ENCODE data around the gene PCDHB14. TPM values are rescaled to one million over a fixed set of nuclear protein-coding genes. Genes with fewer than 3 reads are reported as not detected.

Gene PCDHB14
- polyA plus RNA-seq, 1 donor (not counting 4 experiments of a cell fraction or from before 2014, with no cell fraction given) = 0.13 TPM

DNA sequence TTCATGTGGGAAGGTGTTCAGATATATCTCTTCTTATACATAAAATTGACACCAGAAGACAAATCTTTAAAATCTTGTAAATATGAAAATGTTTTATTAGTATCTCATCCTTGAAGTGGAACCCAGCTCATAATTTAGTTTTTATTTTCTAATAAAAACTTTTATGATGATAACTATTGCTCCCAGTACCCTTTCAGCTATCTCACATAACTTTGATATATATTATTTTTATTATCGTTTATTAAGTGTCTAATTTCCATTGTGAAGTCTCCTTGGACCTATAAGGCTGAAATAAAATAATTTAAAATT, 38.0 kb downstream of the PCDHB14 start:
- H2AFZ ChIP-seq (ENCODE audit: control insufficient read depth, low read length) = no peak overlapping the region
- no peak overlapping the region for H3K4me2 ChIP-seq (ENCODE audit: control insufficient read depth, extremely low read depth, insufficient read depth, low read depth, low read length)
- TF ChIP-seq, protein P1, sequence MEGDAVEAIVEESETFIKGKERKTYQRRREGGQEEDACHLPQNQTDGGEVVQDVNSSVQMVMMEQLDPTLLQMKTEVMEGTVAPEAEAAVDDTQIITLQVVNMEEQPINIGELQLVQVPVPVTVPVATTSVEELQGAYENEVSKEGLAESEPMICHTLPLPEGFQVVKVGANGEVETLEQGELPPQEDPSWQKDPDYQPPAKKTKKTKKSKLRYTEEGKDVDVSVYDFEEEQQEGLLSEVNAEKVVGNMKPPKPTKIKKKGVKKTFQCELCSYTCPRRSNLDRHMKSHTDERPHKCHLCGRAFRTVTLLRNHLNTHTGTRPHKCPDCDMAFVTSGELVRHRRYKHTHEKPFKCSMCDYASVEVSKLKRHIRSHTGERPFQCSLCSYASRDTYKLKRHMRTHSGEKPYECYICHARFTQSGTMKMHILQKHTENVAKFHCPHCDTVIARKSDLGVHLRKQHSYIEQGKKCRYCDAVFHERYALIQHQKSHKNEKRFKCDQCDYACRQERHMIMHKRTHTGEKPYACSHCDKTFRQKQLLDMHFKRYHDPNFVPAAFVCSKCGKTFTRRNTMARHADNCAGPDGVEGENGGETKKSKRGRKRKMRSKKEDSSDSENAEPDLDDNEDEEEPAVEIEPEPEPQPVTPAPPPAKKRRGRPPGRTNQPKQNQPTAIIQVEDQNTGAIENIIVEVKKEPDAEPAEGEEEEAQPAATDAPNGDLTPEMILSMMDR (optimal IDR thresholded peaks at IDR 0.05 in 1 of 3, IDR thresholded peaks at IDR 0.05 in 1 of 3, conservative IDR thresholded peaks at IDR 0.05 in 1 of 3; ENCODE audit: extremely low read depth in 1 of 3, insufficient read depth in 2 of 3, low read length in 3 of 3) = no peak
- no peak for TF ChIP-seq EZH2 (IDR thresholded peaks at IDR 0.05; ENCODE audit: low read length)
- no peaks in the 10 kb centered on the region for H4K20me1 ChIP-seq (ENCODE audit: control insufficient read depth, extremely low read depth, insufficient read depth, low read length)
- H3K9ac ChIP-seq (ENCODE audit: control insufficient read depth, extremely low read depth, insufficient read depth, low read length) = no peak overlapping the region
- H3K79me2 ChIP-seq (ENCODE audit: control insufficient read depth, insufficient read depth, low read length) = no peaks in the 10 kb centered on the region
- H3K27me3 ChIP-seq (ENCODE audit: control insufficient read depth, extremely low read depth, insufficient read depth, low read length) = no peaks in the 10 kb centered on the region
- no peaks in the 10 kb centered on the region for H3K9me1 ChIP-seq (ENCODE audit: control insufficient read depth, extremely low read depth, insufficient read depth, low read length)
- H3K27ac ChIP-seq (ENCODE audit: control insufficient read depth, insufficient read depth, low read length) = no peak overlapping the region
- H3K4me1 ChIP-seq (ENCODE audit: control insufficient read depth, extremely low read depth, insufficient read depth, low read length) = no peaks in the 10 kb centered on the region
- FAIRE-seq = no peak
- H3K4me3 ChIP-seq (ENCODE audit: control insufficient read depth in 2 of 3, extremely low read depth in 1 of 3, insufficient read depth in 2 of 3, low read depth in 1 of 3, low read length in 3 of 3) = no peak overlapping the region
- H3K9me3 ChIP-seq (ENCODE audit: control insufficient read depth, low read depth, low read length) = peaks cover 7% of the 10 kb centered on the region
- no peaks in the 10 kb centered on the region for H3K36me3 ChIP-seq (ENCODE audit: control insufficient read depth in 2 of 2, extremely low read depth in 1 of 2, insufficient read depth in 2 of 2, low read length in 2 of 2)
- DNase-seq (ENCODE audit: low read depth, low spot score) = no peak
- dilution Hi-C loops (cut with MboI; ENCODE audit: extremely low pct_ligation_motif_present, low sequenced_read_pairs) = no loop called here

DNA sequence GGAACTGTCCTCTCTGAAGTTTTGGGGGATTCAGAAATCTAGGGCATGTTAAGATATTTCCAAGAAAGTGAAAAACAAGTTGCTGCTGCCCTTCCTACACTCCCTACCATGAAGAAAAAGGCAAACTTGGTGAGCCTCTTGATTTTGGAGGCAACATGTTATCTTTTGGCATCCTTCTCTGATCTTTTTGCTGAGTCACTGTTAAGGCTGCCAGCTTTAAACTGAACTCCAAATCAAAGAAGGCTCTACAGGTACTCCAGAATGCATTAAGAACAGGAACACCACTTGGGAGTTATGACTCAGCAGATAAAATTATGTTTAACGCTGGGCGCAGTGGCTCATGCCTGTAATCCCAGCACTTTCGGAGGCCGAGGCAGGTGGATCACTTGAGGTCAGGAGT, 46.1 kb downstream of the PCDHB14 start:
- dilution Hi-C loops (cut with MboI; ENCODE audit: extremely low pct_ligation_motif_present, low sequenced_read_pairs) = no loop called here
- Histone ChIP-seq H3K4me2 (ENCODE audit: control insufficient read depth, extremely low read depth, insufficient read depth, low read depth, low read length) (no peak overlapping the region), H3K9me1 (ENCODE audit: control insufficient read depth, extremely low read depth, insufficient read depth, low read length) (no peaks in the 10 kb centered on the region), H3K4me3 (ENCODE audit: control insufficient read depth in 2 of 3, extremely low read depth in 1 of 3, insufficient read depth in 2 of 3, low read depth in 1 of 3, low read length in 3 of 3) (no peak overlapping the region), H3K79me2 (ENCODE audit: control insufficient read depth, insufficient read depth, low read length) (no peaks in the 10 kb centered on the region), H3K36me3 (ENCODE audit: control insufficient read depth in 2 of 2, extremely low read depth in 1 of 2, insufficient read depth in 2 of 2, low read length in 2 of 2) (no peaks in the 10 kb centered on the region), H3K27me3 (ENCODE audit: control insufficient read depth, extremely low read depth, insufficient read depth, low read length) (no peaks in the 10 kb centered on the region), H4K20me1 (ENCODE audit: control insufficient read depth, extremely low read depth, insufficient read depth, low read length) (no peaks in the 10 kb centered on the region), H3K4me1 (ENCODE audit: control insufficient read depth, extremely low read depth, insufficient read depth, low read length) (no peaks in the 10 kb centered on the region), H3K27ac (ENCODE audit: control insufficient read depth, insufficient read depth, low read length) (no peak overlapping the region), H3K9me3 (ENCODE audit: control insufficient read depth, low read depth, low read length) (peaks cover 2% of the 10 kb centered on the region), H3K9ac (ENCODE audit: control insufficient read depth, extremely low read depth, insufficient read depth, low read length) (no peak overlapping the region), H2AFZ (ENCODE audit: control insufficient read depth, low read length) (no peak overlapping the region)
- TF ChIP-seq, protein P1 (optimal IDR thresholded peaks at IDR 0.05 in 1 of 3, IDR thresholded peaks at IDR 0.05 in 1 of 3, conservative IDR thresholded peaks at IDR 0.05 in 1 of 3; ENCODE audit: extremely low read depth in 1 of 3, insufficient read depth in 2 of 3, low read length in 3 of 3) = no peak
- no peak for TF ChIP-seq EZH2 (IDR thresholded peaks at IDR 0.05; ENCODE audit: low read length)
- DNase-seq (ENCODE audit: low read depth, low spot score) (no peak), FAIRE-seq (no peak)

Data from keratinocyte (primary cell).